GM18499 (cell line): ENCODE results near the gene CWC22.

Experiments used
- ATAC-seq: cut with Tn5 transposase; IDR thresholded peaks from one replicate; pipeline ENCODE4 v1.9.1; 2021; ENCODE audit warnings: moderate number of reproducible peaks; ENCODE audit not compliant: insufficient read depth, unreplicated experiment

Gene CWC22

DNA sequence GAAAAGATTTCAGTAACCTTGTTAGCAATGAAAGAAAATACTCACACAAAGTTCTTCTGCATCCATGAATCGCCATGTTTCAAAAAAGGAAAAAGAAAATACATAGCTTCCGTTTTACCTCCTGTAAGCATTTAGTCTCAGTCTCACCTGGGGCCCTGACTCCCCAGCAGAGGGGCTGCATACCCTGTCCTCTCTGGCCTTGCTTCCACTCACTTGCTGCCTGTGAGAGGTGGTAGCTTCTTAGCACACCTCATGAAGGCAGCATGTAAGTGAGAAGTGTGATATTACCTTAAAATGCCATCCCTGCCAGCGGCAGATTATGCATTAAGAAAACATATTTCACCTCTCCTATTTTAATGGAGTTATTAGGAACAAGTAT lies 96.4 kb downstream of the CWC22 start:
- ATAC-seq: no peak

DNA sequence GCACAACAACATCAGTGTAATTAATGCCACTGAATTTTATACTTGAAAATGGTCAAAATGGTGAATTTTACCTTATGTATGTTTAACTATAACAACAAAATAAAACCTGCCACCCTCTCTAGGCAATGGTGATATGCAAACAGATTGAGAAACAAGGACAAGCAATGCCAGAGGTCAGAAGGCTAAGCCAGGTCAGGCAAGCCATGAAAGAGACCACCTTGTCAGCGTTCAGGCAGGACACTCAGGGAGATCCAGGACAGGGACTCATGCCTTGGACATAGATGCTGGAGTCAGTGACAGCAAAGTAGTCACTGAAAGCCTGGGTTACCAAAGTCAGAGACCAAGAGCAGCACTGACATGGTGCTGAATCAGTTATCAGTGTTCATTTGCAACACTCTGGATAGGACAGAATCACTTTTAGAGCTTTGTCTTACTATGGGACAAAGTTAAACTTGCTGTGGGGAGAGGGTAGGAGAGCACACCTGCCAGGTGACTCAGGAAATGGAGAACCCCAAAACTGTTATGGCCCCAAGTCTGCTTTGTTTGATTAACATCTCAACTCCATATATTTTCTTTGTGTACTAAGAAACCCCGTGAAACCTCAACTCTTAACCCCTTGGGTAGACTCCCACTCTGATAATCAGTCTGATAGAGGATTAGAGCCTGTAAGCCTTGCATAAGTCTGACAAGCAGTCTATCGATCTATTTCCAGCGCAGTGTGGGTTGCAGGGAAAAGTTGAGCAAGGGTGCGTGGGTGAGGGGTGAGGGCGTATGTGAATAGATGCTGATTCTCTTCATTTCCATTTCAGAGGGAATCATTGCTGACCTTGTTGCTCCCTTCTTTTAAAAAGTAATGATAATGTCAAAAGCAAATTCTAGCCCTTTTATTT lies 97.0 kb downstream of the CWC22 start:
- ATAC-seq: no peak

DNA sequence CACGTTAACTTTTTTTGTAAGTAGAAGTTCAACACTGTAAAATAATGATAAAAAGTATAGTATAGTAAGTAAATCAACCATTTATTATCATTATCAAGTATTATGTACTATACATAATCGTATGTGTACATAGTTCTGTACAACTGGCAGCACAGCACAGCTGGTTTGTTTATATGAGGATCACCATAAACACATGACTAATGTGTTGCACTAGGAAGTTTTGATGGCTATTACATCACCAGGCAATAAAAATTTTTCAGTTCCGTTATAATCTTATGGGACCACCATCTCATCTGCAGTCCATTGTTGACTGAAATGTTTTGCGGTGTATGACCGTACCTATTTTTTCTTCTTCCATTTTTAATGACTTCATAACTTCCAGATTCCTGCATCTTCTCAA lies 106.4 kb downstream of the CWC22 start:
- no peak for ATAC-seq

DNA sequence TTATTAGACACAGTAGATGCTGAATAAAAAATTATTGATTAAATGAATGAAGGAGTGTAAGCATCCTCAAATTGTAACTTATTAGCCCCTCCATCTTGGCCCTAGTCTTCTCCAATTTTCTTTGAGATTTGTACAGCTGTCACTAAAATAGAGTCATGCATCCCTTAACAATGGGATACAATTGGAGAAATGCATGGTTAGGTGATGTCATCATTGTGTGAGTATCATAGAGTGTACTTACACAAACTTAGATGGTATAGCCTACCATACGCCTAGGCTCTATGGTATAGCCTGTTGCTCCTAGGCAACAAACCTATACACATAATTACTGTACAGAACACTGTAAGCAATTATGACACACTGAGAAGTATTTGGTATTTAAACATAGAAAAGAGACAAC lies 107.4 kb downstream of the CWC22 start:
- no peak for ATAC-seq

DNA sequence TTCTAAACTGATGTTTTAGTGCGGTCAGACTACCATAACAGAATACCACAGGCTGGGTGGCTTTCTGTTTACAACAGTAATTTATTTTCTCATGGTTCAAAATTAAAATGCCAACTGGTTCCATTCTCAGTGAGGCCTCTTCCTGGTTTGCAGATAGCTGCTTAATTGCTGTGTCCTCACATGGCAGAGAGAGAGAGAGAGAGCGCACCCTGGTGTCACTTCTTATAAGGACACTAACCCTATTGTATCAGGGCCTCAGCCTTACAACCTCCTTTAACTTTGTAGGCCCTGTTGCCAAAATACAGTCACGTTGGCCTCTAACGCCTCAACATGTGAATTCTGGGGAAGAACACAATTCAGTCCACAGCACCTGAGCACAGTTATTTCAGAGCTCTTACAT lies 108.2 kb downstream of the CWC22 start:
- no peak for ATAC-seq
